WTC11 (cell line): ENCODE measurements around the gene CDK12. TPM values are rescaled to one million over a fixed set of nuclear protein-coding genes. Genes with fewer than 3 reads are reported as not detected.

ENCODE experiments used
- ATAC-seq: fragments of 200-7000 bp; cut with Tn5 transposase; 2 replicates; pipeline ENCODE4 v1.10.0; 2021; ENCODE audit warnings: mild to moderate bottlenecking, moderate library complexity
- CTCF ChIA-PET: fragments of 300-600 bp; sonication (Branson Sonifier 250); formaldehyde crosslinking; loops from one replicate; lab custom pipeline; 2021; ENCODE audit warnings: antibody characterized with exemption; lab: Charles Lee
- POLR2A ChIA-PET: fragments of 350-600 bp; sonication (Branson Sonifier 250); formaldehyde crosslinking; loops from one replicate; lab custom pipeline; 2021; ENCODE audit warnings: antibody characterized with exemption; lab: Charles Lee
- DNase-seq: peaks from one replicate; pipeline ENCODE4 v3.0.0; 2021; ENCODE audit warnings: low spot score
- H3K27ac Mint-ChIP-seq: 2 replicates; pipeline ENCODE4 v1.8.0; 2021; ENCODE audit warnings: mixed read lengths
- H3K27me3 Mint-ChIP-seq: 2 replicates; pipeline ENCODE4 v1.8.0; 2021; ENCODE audit warnings: low read depth, mild to moderate bottlenecking, moderate library complexity, mixed read lengths
- H3K36me3 Mint-ChIP-seq: 2 replicates; pipeline ENCODE4 v1.8.0; 2021; ENCODE audit warnings: mixed read lengths
- H3K4me1 Mint-ChIP-seq: 2 replicates; pipeline ENCODE4 v1.8.0; 2022; ENCODE audit warnings: mixed read lengths
- H3K4me3 Mint-ChIP-seq: 2 replicates; pipeline ENCODE4 v1.8.0; 2021; ENCODE audit warnings: mild to moderate bottlenecking, moderate library complexity, mixed read lengths
- H3K9me3 Mint-ChIP-seq: 2 replicates; pipeline ENCODE4 v1.8.0; 2021; ENCODE audit warnings: mixed read lengths
- ATF1 ChIP-seq: sonication (generic); formaldehyde crosslinking; IDR thresholded peaks from 2 replicates; pipeline ENCODE4 v1.8.1; 2023; ENCODE audit warnings: mild to moderate bottlenecking, moderate library complexity, missing genetic modification reagents
- CREM ChIP-seq: sonication (generic); formaldehyde crosslinking; IDR thresholded peaks from 2 replicates; pipeline ENCODE4 v1.8.1; 2022; ENCODE audit warnings: mild to moderate bottlenecking, missing genetic modification reagents, moderate library complexity
- ERG ChIP-seq: fragments of 250-450 bp; sonication (Bioruptor Pico); IDR thresholded peaks from 2 replicates; pipeline ENCODE4 v1.8.0; 2021; ENCODE audit warnings: mild to moderate bottlenecking
- FOXJ3 ChIP-seq: sonication (generic); formaldehyde crosslinking; IDR thresholded peaks from 2 replicates; pipeline ENCODE4 v1.9.0; 2021; ENCODE audit warnings: missing genetic modification reagents, mild to moderate bottlenecking, borderline replicate concordance
- GTF2I ChIP-seq: fragments of 250-450 bp; sonication (Bioruptor Pico); conservative IDR thresholded peaks from 2 replicates; pipeline ENCODE4 v1.4.0; 2021; ENCODE audit warnings: mild to moderate bottlenecking
- IRF2 ChIP-seq: sonication (generic); formaldehyde crosslinking; IDR thresholded peaks from 2 replicates; pipeline ENCODE4 v1.8.0; 2022; ENCODE audit warnings: low read depth, missing genetic modification reagents, borderline replicate concordance
- KAT7 ChIP-seq: sonication (generic); formaldehyde crosslinking; IDR thresholded peaks from 2 replicates; pipeline ENCODE4 v1.8.1; 2023; ENCODE audit warnings: missing genetic modification reagents, mild to moderate bottlenecking, borderline replicate concordance
- MXD4 ChIP-seq: fragments of 250-450 bp; sonication (Bioruptor Pico); IDR thresholded peaks from 2 replicates; pipeline ENCODE4 v1.8.0; 2021; ENCODE audit warnings: mild to moderate bottlenecking, moderate library complexity, borderline replicate concordance
- TEAD4 ChIP-seq: sonication (generic); formaldehyde crosslinking; IDR thresholded peaks from 2 replicates; pipeline ENCODE4 v1.8.0; 2022; ENCODE audit warnings: mild to moderate bottlenecking, missing genetic modification reagents
- USF1 ChIP-seq: sonication (generic); formaldehyde crosslinking; IDR thresholded peaks from 2 replicates; pipeline ENCODE4 v1.8.0; 2022; ENCODE audit warnings: mild to moderate bottlenecking, missing genetic modification reagents
- ZNF138 ChIP-seq: sonication (generic); formaldehyde crosslinking; conservative IDR thresholded peaks from 2 replicates; pipeline ENCODE4 v1.8.1; 2022; ENCODE audit warnings: mild to moderate bottlenecking, moderate library complexity, missing genetic modification reagents
- ZNF281 ChIP-seq: sonication (generic); formaldehyde crosslinking; IDR thresholded peaks from 2 replicates; pipeline ENCODE4 v1.8.0; 2023; ENCODE audit warnings: mild to moderate bottlenecking, missing genetic modification reagents
- total RNA-seq: library from RNA; stranded (reverse); gene quantifications from 3 replicates; pipeline ENCODE4 v1.2.3, GENCODE V29; 2021
- TF ChIP-seq, protein P1 (sequence below): fragments of 200-600 bp; IDR thresholded peaks from 2 replicates; pipeline ENCODE4 v1.8.0; 2022; ENCODE audit warnings: antibody characterized with exemption
- TF ChIP-seq, protein P2 (sequence below): sonication (generic); formaldehyde crosslinking; IDR thresholded peaks from 2 replicates; pipeline ENCODE4 v1.8.1; 2023; ENCODE audit warnings: mild to moderate bottlenecking, missing genetic modification reagents, moderate library complexity
- TF ChIP-seq, protein P3 (sequence below): sonication (generic); formaldehyde crosslinking; IDR thresholded peaks from 2 replicates; pipeline ENCODE4 v1.8.1; 2022; ENCODE audit warnings: mild to moderate bottlenecking, missing genetic modification reagents, moderate library complexity, borderline replicate concordance
- TF ChIP-seq, protein P4 (sequence below): sonication (generic); formaldehyde crosslinking; IDR thresholded peaks from 2 replicates; pipeline ENCODE4 v1.8.1; 2022; ENCODE audit warnings: low read depth, mild to moderate bottlenecking, moderate library complexity, missing genetic modification reagents, borderline replicate concordance
- TF ChIP-seq, protein P5 (sequence below): fragments of 250-450 bp; sonication (Bioruptor Pico); IDR thresholded peaks from 2 replicates; pipeline ENCODE4 v1.9.0; 2021; ENCODE audit warnings: mild to moderate bottlenecking
- TF ChIP-seq, protein P6 (sequence below): sonication (generic); formaldehyde crosslinking; IDR thresholded peaks from 2 replicates; pipeline ENCODE4 v1.8.0; 2023; ENCODE audit warnings: missing genetic modification reagents, mild to moderate bottlenecking, borderline replicate concordance

The CDK12 gene
- total RNA-seq, 1 experiment from 2014 or later, result 58.4 TPM

GRCh38 chr17:39547713-39548478 lies 86.6 kb downstream of the CDK12 start (continued):
- TF ChIP-seq, protein P1, sequence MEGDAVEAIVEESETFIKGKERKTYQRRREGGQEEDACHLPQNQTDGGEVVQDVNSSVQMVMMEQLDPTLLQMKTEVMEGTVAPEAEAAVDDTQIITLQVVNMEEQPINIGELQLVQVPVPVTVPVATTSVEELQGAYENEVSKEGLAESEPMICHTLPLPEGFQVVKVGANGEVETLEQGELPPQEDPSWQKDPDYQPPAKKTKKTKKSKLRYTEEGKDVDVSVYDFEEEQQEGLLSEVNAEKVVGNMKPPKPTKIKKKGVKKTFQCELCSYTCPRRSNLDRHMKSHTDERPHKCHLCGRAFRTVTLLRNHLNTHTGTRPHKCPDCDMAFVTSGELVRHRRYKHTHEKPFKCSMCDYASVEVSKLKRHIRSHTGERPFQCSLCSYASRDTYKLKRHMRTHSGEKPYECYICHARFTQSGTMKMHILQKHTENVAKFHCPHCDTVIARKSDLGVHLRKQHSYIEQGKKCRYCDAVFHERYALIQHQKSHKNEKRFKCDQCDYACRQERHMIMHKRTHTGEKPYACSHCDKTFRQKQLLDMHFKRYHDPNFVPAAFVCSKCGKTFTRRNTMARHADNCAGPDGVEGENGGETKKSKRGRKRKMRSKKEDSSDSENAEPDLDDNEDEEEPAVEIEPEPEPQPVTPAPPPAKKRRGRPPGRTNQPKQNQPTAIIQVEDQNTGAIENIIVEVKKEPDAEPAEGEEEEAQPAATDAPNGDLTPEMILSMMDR, result peak; percentile 94
- TF ChIP-seq ERG (CRISPR knock-in tag) (no peak), ZNF281 (CRISPR knock-in tag) (no peak)
- TF ChIP-seq, protein P2, sequence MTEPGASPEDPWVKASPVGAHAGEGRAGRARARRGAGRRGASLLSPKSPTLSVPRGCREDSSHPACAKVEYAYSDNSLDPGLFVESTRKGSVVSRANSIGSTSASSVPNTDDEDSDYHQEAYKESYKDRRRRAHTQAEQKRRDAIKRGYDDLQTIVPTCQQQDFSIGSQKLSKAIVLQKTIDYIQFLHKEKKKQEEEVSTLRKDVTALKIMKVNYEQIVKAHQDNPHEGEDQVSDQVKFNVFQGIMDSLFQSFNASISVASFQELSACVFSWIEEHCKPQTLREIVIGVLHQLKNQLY, result no peak
- TF ChIP-seq, protein P3, sequence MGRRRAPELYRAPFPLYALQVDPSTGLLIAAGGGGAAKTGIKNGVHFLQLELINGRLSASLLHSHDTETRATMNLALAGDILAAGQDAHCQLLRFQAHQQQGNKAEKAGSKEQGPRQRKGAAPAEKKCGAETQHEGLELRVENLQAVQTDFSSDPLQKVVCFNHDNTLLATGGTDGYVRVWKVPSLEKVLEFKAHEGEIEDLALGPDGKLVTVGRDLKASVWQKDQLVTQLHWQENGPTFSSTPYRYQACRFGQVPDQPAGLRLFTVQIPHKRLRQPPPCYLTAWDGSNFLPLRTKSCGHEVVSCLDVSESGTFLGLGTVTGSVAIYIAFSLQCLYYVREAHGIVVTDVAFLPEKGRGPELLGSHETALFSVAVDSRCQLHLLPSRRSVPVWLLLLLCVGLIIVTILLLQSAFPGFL, result no peak

- no peaks in the 10 kb centered on the region for H3K4me1 Mint-ChIP-seq
- H3K4me3 Mint-ChIP-seq, result no peak overlapping the region
- CTCF ChIA-PET, result interaction anchor here (0.6 to 14.0 kb wide), 28 partner anchors 9 to 740 kb away, joined by 3 to 390 read pairs (median 10); partner anchors contain the start of genes CDK12, NEUROD2 and PPP1R1B
- no peak overlapping the region for H3K27ac Mint-ChIP-seq
- POLR2A ChIA-PET, result interaction anchor here (1.0 kb wide), 1 partner anchor 75 kb away, joined by 3 read pairs; no protein-coding TSS in a partner anchor
- H3K27me3 Mint-ChIP-seq, result no peaks in the 10 kb centered on the region; the same call in 1 of the 2 replicates
- ATAC-seq (no peak), DNase-seq (no peak)
- H3K36me3 Mint-ChIP-seq, result no peaks in the 10 kb centered on the region
- H3K9me3 Mint-ChIP-seq, result no peaks in the 10 kb centered on the region
- no peak for TF ChIP-seq TEAD4
- TF ChIP-seq IRF2 (CRISPR knock-in tag), result no peak
- TF ChIP-seq USF1, result no peak
- TF ChIP-seq, protein P4, sequence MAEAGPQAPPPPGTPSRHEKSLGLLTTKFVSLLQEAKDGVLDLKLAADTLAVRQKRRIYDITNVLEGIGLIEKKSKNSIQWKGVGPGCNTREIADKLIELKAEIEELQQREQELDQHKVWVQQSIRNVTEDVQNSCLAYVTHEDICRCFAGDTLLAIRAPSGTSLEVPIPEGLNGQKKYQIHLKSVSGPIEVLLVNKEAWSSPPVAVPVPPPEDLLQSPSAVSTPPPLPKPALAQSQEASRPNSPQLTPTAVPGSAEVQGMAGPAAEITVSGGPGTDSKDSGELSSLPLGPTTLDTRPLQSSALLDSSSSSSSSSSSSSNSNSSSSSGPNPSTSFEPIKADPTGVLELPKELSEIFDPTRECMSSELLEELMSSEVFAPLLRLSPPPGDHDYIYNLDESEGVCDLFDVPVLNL (CRISPR knock-in tag), result no peak
- TF ChIP-seq MXD4 (CRISPR knock-in tag), result no peak
- TF ChIP-seq CREM (CRISPR knock-in tag), result no peak
- TF ChIP-seq, protein P5, sequence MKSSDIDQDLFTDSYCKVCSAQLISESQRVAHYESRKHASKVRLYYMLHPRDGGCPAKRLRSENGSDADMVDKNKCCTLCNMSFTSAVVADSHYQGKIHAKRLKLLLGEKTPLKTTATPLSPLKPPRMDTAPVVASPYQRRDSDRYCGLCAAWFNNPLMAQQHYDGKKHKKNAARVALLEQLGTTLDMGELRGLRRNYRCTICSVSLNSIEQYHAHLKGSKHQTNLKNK (CRISPR knock-in tag), result no peak
- TF ChIP-seq, protein P6, sequence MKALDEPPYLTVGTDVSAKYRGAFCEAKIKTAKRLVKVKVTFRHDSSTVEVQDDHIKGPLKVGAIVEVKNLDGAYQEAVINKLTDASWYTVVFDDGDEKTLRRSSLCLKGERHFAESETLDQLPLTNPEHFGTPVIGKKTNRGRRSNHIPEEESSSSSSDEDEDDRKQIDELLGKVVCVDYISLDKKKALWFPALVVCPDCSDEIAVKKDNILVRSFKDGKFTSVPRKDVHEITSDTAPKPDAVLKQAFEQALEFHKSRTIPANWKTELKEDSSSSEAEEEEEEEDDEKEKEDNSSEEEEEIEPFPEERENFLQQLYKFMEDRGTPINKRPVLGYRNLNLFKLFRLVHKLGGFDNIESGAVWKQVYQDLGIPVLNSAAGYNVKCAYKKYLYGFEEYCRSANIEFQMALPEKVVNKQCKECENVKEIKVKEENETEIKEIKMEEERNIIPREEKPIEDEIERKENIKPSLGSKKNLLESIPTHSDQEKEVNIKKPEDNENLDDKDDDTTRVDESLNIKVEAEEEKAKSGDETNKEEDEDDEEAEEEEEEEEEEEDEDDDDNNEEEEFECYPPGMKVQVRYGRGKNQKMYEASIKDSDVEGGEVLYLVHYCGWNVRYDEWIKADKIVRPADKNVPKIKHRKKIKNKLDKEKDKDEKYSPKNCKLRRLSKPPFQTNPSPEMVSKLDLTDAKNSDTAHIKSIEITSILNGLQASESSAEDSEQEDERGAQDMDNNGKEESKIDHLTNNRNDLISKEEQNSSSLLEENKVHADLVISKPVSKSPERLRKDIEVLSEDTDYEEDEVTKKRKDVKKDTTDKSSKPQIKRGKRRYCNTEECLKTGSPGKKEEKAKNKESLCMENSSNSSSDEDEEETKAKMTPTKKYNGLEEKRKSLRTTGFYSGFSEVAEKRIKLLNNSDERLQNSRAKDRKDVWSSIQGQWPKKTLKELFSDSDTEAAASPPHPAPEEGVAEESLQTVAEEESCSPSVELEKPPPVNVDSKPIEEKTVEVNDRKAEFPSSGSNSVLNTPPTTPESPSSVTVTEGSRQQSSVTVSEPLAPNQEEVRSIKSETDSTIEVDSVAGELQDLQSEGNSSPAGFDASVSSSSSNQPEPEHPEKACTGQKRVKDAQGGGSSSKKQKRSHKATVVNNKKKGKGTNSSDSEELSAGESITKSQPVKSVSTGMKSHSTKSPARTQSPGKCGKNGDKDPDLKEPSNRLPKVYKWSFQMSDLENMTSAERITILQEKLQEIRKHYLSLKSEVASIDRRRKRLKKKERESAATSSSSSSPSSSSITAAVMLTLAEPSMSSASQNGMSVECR (CRISPR knock-in tag), result no peak
- no peak for TF ChIP-seq FOXJ3 (CRISPR knock-in tag)
- no peak for TF ChIP-seq ZNF138 (CRISPR knock-in tag)
- no peak for TF ChIP-seq KAT7 (CRISPR knock-in tag)
- no peak for TF ChIP-seq ATF1 (CRISPR knock-in tag)
- no peak for TF ChIP-seq GTF2I (CRISPR knock-in tag)
These were observed 87.4 kb downstream of the CDK12 start for GRCh38 chr17:39548494-39549225.
